ENCODE measurements around the gene PIGQ.

PIGQ gene

DNA sequence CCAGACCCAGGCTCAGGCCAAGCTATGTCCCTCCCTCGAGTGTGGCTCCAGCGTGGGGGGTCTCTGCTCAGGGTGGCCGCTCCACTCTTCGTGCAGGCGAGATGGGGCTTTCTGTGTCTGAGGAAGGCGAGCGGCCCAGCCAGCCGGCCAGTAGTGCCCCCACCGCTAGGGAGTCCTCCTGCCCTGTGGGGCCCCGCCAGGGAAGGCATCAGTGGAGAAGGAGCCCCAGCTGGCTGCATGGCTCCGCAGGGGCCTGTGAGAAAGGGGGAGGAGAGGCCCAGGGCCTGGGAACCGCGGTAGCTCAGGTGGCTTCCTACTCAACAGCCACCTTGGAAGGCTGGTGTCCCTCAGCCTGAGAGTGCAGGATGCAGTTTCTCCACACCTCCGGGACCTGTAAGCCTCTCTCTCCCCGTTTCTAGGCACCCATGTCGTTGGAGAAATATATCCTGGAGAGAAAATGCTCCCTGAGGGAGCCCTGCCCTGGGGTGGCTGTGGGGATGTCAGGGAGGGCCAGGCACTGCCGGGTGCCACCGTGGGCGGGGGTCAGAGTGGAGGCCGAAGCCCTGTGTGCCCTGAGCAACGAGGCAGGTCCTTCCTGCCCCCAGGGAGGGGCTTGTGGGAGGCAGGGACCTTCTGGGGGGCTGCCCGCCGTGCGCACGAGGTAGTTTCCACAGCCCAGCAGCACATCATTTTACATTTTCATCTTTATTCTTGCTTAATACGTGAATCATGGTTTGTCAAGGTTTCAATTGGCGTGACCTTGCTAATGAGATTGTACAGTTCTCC, 3.3 kb downstream of the PIGQ start:
- DNase-seq = no peak

GRCh38 chr16:574021-574760, 4.4 kb downstream of the PIGQ start:
- DNase-seq = no peak

DNA sequence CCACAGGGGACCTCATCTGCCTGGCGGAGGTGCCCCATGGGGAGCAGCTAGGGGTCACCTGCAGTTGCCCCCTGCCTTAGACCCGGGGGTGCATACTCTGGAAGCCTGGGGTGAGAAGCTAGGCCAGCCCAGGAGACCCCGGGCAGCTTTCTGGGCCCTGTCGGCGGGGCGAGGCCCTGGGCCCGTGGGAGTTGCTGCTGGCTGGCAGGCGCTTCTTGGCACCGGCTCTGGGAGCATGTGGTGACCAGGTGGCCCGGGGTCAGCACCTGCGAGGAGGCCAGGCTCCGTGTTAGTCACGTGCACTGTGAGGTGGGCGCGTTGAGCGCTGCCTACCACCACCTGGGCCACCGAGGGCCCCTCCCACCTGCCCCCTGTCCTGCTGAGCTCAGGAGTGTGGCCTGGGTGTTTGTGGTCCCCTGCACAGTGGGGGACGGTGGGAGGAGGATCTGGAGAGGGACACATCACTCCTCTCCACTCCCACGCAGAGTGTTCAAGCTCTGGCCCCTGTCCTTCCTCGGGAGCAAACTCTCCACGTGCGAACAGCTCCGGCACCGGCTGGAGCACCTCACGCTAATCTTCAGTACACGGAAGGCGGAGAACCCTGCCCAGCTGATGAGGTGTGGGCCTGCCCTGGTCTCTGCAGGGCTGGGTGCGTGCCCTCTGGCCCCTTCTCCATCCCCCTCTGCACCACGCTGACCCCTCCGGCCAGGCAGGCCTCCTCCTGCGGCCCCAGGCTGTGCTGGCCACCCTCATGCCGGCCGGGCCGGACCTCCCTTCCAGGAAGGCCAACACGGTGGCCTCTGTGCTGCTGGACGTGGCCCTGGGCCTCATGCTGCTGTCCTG, 5.8 kb downstream of the PIGQ start:
- no peak for DNase-seq

DNA sequence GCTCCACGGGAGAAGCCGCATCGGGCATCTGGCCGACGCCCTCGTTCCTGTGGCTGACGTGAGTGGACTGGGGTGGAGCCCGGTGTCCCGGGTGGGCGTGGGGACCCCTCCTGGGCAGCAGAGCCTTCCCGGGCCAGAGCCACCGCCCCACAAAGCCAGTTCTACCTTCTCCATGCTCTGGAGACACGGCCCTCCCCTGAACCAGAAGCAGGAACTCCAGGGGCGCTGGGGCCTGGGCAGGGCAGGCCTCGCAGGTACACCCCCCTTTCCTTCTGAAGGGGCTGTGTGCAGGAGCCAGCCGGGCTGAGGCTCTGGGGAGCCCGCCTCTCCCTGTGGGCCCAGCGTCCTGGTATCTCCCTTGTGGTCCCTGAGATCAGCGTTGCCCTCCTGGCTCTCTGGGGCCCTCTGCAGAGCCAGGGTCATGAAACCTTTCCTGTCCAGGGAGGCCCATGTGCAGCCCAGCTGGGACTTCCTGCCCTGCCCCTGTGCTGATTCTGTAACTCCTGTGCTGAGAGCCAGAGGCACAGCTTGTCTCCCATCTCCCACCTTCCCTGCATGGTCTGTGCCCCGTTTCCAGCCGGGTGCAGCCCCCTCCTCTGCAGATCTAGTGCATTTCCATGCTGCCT, 6.5 kb downstream of the PIGQ start:
- no peak for DNase-seq

GRCh38 chr16:576823-577201, 7.0 kb downstream of the PIGQ start:
- no peak for DNase-seq

DNA sequence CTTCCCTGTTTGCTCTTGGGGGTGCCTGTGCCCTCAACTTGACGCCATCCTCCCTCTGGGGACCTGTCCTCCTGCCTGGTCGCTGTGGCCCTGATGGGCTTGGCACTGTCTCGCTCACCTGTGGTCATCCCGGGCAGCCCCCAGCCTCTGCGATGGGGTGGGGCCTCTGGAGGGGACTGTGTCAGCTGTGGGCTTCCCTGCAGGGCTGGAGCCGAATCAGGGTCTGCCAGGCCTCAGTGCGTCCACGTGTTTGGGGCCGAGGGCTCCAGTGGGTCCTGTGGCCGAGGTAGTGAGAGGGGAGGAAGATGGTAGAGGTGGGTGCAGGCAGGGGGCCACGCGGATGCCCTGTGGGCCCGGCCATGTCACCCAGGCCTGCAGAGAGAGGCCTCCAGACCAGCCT, 8.0 kb downstream of the PIGQ start:
- DNase-seq = no peak

DNA sequence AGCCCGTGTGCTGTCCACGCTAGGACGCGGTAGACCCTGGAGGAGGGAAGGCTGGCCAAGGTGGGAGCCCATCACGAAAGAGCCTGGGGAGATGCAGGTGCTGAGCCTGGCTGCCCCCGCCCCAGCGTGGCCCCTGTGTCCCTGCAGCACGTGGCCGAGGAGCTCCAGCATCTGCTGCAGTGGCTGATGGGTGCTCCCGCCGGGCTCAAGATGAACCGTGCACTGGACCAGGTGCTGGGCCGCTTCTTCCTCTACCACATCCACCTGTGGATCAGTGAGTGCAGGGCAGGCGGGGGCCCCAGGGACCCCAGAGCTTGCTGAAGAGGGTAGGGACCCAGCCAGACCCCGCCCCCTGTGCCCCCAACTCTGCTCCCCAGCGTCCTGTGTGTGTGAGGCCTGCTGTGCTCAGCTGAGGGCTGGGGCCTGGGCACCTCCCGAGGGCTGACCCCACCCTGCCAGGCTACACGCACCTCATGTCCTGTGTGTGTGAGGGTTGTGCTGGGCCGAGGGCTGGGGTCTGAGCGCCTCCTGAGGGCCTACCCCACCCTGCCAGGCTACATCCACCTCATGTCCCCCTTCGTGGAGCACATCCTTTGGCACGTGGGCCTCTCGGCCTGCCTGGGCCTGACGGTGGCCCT, 8.6 kb downstream of the PIGQ start:
- DNase-seq = no peak

GRCh38 chr16:578870-579405, 9.2 kb downstream of the PIGQ start:
- DNase-seq = no peak

DNA sequence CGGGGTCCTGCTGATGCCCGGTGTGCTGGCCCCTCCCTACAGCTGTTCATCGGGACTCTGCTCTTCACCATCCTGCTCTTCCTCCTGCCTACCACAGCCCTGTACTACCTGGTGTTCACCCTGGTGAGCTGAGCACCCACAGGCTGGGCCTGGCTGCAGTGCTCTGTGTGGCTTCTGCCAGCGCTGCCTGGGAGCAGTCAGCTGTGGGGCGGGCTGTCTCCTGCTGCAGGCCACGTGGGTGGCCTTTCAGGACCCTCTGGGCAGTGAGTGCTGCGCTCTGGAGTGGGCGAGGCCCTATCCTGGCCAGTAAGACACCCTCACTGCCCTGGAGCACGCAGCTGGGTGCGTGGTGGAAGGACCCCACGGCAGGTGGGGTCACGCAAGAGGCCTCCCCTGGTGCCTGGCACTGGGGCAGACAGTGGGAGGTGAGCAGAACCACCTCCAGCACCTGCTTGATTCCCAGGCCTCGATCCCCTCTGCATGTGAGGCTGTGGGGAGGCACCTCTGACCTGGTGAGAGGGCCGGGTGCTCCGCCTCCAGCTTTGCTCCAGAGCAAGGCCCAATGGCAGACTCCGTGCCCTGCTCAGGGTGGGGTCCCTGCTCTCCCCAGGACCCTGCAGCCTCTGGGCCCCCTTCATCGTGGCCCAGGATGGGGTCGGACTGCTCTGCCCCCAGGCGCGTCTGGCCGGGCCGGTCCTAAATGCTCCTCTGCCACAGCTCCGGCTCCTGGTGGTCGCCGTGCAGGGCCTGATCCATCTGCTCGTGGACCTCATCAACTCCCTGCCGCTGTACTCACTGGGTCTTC, 10.6 kb downstream of the PIGQ start:
- no peak for DNase-seq

DNA sequence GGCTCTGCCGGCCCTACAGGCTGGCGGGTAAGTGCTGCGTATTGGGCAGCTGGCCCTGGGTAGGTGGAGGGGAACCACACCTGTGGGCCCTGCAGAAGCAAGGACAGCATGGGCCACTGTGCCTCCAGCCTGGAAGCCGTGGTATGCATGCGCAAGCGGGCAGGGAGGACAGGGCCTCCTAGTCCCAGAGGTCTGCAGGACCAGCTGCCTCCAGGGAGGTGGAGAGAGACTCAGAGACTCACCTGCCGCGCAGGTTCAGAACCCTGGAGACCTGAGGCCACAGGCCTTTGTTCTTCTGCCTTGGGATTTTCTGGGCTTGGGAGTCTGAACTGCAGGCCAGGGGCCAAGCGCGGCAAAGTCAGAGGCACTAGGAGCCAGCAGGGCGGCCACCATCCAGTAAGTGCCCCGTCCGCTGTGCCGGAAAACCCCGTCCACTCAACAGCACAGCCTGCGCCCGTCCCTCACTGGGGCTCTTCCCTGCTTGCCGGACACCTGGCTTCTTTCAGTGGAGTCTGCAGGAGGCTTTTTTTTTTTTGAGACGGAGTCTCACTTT, 11.3 kb downstream of the PIGQ start:
- DNase-seq = no peak

DNA sequence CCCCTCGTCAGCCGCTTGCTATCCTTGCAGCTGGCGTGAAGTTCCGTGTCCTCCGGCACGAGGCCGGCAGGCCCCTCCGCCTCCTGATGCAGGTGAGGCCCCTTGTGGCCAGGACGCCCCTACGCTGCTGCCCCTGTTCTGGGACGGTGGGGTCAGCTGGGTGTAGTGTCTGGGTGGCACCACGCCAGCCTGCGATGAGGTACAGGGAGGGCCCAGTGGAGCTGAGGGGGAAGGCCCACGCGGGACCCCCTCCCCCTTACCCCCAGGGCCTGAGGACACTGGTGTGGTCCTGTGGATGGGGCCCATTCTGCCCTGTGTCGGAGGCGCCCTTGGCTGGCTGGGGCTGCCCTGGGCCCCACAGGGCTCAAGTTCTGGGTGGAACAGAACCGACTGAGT, 12.4 kb downstream of the PIGQ start:
- DNase-seq = no peak

DNA sequence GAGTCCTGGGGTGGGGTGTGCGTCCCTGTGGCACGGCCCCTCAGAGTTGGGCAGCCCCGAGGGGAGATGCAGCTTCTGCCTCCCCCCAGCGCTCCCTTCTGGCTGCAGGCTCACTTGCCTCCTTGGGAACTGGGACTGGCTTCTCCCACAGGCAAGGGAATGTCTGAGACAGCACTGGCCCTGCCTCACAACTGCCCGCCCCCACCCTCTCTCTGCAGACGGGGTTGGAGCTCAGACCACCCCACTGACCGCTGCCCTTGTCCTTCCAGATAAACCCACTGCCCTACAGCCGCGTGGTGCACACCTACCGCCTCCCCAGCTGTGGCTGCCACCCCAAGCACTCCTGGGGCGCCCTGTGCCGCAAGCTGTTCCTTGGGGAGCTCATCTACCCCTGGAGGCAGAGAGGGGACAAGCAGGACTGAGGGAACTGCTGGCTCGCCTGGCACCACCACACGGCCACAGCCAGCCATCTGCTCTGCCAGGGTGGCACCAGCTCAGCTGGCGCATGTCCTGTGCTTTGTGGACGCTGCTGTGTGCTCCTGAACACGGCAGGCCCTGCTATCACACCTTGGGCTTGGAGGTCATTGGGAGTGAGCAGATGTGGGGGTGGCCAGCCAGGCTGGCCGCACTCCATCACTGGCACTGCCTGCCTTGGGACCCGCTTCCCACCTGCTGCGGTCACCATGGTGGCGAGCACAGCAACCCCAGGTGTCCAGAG, 13.0 kb downstream of the PIGQ start:
- no peak for DNase-seq

GRCh38 chr16:583470-583814, 13.7 kb downstream of the PIGQ start:
- DNase-seq = peak; percentile 42

DNA sequence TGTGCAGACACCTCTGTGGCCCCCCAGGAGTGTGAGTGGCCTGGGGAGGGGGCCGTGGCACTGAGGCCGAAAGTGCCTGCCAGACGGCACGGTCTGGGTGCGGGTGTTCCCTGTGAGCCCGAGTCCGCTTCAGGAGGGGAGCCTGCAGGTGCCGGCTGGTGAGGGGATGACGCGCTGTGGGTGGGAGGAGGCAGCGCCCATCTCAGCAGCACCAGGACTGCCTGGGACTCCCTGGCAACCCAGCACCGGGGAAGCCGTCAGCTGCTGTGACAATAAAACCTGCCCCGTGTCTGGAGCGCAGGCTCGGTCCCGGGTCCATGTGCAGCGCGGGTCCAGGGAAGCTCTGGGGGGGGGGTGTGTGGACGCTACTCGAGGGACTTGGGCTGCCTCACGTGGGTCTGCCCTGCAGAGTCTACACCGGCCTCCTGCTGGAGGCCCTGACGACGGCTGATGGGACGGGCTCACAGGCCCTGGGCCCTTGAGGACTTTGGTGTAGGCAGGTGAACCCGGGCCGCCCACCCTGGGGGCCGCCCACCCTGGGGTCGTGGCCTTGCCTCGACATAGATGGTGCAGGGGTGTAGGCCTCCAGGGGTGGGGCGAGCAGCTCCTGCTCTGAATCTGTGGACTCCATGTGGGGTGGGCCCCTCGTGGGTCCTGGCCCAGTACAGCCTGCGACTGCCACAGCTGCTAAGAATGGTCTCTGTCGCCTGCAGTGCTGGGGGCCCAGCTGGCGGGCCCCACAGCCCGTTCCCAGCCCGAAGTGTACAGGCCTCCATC, 14.2 kb downstream of the PIGQ start:
- DNase-seq = peak; percentile 42

GRCh38 chr16:585351-585750, 15.6 kb downstream of the PIGQ start:
- peak; percentile 20 for DNase-seq

GRCh38 chr16:586047-586644, 16.4 kb downstream of the PIGQ start:
- DNase-seq = no peak

- DNase-seq = no peak
Measured at GRCh38 chr16:586645-587590, 17.1 kb downstream of the PIGQ start.

DNA sequence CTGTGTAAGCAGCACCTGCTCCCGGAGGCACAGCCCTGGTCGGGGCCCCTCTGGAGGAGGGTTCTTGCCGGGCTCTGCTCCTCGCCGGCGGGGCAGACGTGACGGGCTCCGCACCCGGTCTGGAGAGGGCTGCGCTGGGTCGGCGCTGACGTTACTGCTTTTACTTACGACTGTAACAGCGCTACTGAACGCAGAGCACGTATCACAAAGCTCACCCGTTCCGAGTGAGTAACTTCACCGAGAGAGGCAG, 18.8 kb downstream of the PIGQ start:
- DNase-seq = no peak

All from NCI-H1092 treated with DMSO at 0.1 percent for 48 hours (cell line).